HepG2 (cell line): Measurements from ENCODE around the gene HOXD4. TPM values are rescaled to one million over a fixed set of nuclear protein-coding genes. Genes with fewer than 3 reads are reported as not detected.

Source experiments
- CBX2 ChIP-seq, 2 experiments: fragments of 200-600 bp in 1 of 2; sonication (generic); formaldehyde crosslinking in 1 of 2; IDR thresholded peaks; 2 replicates each; pipeline versions ENCODE4 v1.7.0 to v1.8.1; 2018 to 2022; ENCODE audit warnings: low read depth in 2 of 2, low read length in 1 of 2, mild to moderate bottlenecking in 1 of 2, missing genetic modification reagents in 1 of 2
- CENPT ChIP-seq: sonication (generic); formaldehyde crosslinking; IDR thresholded peaks from 2 replicates; pipeline ENCODE4 v1.8.0; 2022; ENCODE audit warnings: low read depth, mild to moderate bottlenecking, moderate library complexity, missing genetic modification reagents
- KLF13 ChIP-seq: sonication (generic); formaldehyde crosslinking; IDR thresholded peaks from 2 replicates; pipeline ENCODE4 v1.4.0; 2020; ENCODE audit warnings: mild to moderate bottlenecking, missing genetic modification reagents
- MED1 ChIP-seq: sonication (generic); formaldehyde crosslinking; IDR thresholded peaks from 2 replicates; pipeline ENCODE4 v1.4.0; 2020; ENCODE audit warnings: missing genetic modification reagents
- POLR2AphosphoS5 ChIP-seq: IDR thresholded peaks from 2 replicates; pipeline ENCODE4 v1.6.1; 2012; ENCODE audit warnings: low read depth, low read length
- SOX13 ChIP-seq, 3 experiments: fragments of 450-650 bp in 1 of 3; sonication (generic) in 1 of 3; formaldehyde crosslinking in 1 of 3; IDR thresholded peaks in 2 of 3; conservative IDR thresholded peaks in 1 of 3; 2 replicates each; pipeline versions ENCODE4 v1.5.0 to v1.6.1; 2016 to 2020; ENCODE audit warnings: antibody characterized with exemption in 1 of 3, mild to moderate bottlenecking in 1 of 3, missing compliant biosample characterization in 1 of 3, missing genetic modification reagents in 1 of 3, moderate library complexity in 1 of 3
- SRSF4 ChIP-seq: fragments of 200-400 bp; formaldehyde crosslinking; IDR thresholded peaks from one replicate; pipeline ENCODE4 v1.6.1; 2018; ENCODE audit warnings: mild to moderate bottlenecking, low read depth, low read length, moderate library complexity; ENCODE audit not compliant: poor library complexity, severe bottlenecking
- ZNF264 ChIP-seq: sonication (generic); formaldehyde crosslinking; IDR thresholded peaks from 2 replicates; pipeline ENCODE4 v1.4.0; 2020; ENCODE audit warnings: missing genetic modification reagents
- ZNF382 ChIP-seq: sonication (generic); formaldehyde crosslinking; IDR thresholded peaks from 2 replicates; pipeline ENCODE4 v1.5.0; 2020; ENCODE audit warnings: missing genetic modification reagents, mild to moderate bottlenecking, borderline replicate concordance
- ZNF552 ChIP-seq: sonication (generic); formaldehyde crosslinking; IDR thresholded peaks from 2 replicates; pipeline ENCODE4 v1.9.0; 2022; ENCODE audit warnings: missing genetic modification reagents, mild to moderate bottlenecking, borderline replicate concordance
- polyA plus RNA-seq, 8 experiments: library from polyadenylated mRNA; depleted of rRNA in 3 of 8; stranded (reverse) in 7 of 8; unstranded in 1 of 8; fragments of >200 nt; fragmentation: Illumina TruSeq in 4 of 8; extraction: Trizol in 4 of 8; gene quantifications; 2 replicates each; pipeline versions ENCODE4 v1.2.1 to v1.2.3, GENCODE V29; 2011 to 2016; ENCODE audit warnings: low read depth in 4 of 8, missing spikeins in 1 of 8, mixed read lengths in 1 of 8; ENCODE audit not compliant: insufficient read depth in 1 of 8
- total RNA-seq, 5 experiments: library from RNA; depleted of rRNA; stranded (reverse); fragments of >200 nt; fragmentation: Illumina TruSeq; extraction: Trizol; gene quantifications; 2 replicates each; pipeline ENCODE4 v1.2.3, GENCODE V29; 2016; ENCODE audit warnings: low read depth in 1 of 5
- TF ChIP-seq, protein P1 (sequence below): sonication (generic); formaldehyde crosslinking; conservative IDR thresholded peaks from 2 replicates; pipeline ENCODE4 v1.4.0; 2020; ENCODE audit warnings: missing genetic modification reagents
- TF ChIP-seq, protein P2 (sequence below): sonication (generic); formaldehyde crosslinking; IDR thresholded peaks from 2 replicates; pipeline ENCODE4 v1.8.1; 2023; ENCODE audit warnings: missing genetic modification reagents, mild to moderate bottlenecking, borderline replicate concordance
- TF ChIP-seq, protein P3 (sequence below): IDR thresholded peaks from 2 replicates; pipeline ENCODE4 v1.6.1; 2018; ENCODE audit warnings: missing genetic modification reagents, mild to moderate bottlenecking, missing compliant biosample characterization
- TF ChIP-seq, protein P4 (sequence below): sonication (generic); formaldehyde crosslinking; IDR thresholded peaks from one replicate; pipeline ENCODE4 v1.5.1; 2020; ENCODE audit warnings: mild to moderate bottlenecking, missing genetic modification reagents; ENCODE audit errors: not compliant biosample characterization
- TF ChIP-seq, protein P5 (sequence below): sonication (generic); formaldehyde crosslinking; conservative IDR thresholded peaks from 2 replicates; pipeline ENCODE4 v1.8.1; 2023; ENCODE audit warnings: missing genetic modification reagents

Gene HOXD4
- total and polyA plus RNA-seq, 2 of the 13 experiments (the other 11 are each of a cell fraction or from before 2014, with no cell fraction given): not detected

DNA sequence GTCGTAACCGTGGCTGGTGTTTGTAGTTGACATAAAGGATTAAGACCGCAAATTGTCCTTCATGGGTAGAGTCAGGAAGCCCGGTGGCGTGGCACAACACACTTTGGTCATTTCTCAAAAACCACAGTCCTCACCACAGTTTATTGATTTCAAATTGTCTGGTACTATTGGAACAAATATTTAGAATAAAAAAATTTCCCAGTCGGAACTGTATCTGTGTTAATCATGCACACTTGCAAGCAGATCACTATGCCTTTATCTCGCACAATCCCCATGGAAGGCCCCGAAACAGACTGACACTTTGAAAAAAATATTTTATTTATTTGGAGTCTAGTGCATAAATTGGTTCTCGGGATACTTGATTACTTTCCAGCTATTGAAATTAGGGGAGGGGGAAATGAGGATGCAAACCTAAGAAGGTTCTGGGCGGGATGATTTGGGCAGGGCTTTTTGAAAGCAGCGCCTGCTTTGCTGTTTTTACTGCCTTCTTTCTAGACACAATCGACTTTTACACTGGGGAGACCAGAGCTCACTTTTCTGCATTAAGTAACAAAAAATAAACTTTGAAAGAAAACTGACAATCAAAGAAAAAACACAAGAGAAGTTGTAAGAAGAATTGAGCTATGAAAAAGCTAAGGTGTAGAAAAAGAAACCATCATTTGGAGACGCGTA lies 21.7 kb downstream of the HOXD4 start (continued):
- TF ChIP-seq, protein P1, sequence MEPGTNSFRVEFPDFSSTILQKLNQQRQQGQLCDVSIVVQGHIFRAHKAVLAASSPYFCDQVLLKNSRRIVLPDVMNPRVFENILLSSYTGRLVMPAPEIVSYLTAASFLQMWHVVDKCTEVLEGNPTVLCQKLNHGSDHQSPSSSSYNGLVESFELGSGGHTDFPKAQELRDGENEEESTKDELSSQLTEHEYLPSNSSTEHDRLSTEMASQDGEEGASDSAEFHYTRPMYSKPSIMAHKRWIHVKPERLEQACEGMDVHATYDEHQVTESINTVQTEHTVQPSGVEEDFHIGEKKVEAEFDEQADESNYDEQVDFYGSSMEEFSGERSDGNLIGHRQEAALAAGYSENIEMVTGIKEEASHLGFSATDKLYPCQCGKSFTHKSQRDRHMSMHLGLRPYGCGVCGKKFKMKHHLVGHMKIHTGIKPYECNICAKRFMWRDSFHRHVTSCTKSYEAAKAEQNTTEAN: peak; percentile 90; the same call in 1 of the 2 replicates
- TF ChIP-seq ZNF382 (CRISPR knock-in tag) (no peak), ZNF552 (CRISPR knock-in tag) (no peak; the same call in 1 of the 2 replicates), MED1 (CRISPR knock-in tag) (peak; percentile 93), ZNF264 (CRISPR knock-in tag) (peak; percentile 46; the same call in 1 of the 2 replicates), POLR2AphosphoS5 (no peak), KLF13 (no peak), CENPT (CRISPR knock-in tag) (no peak), CBX2 (IDR thresholded peaks at IDR 0.05; ENCODE audit: low read depth, low read length) (peak; percentile 38), CBX2 (CRISPR knock-in tag; IDR thresholded peaks at IDR 0.05; ENCODE audit: low read depth) (no peak), SRSF4 (no peak), SOX13 (IDR thresholded peaks at IDR 0.05) (peak; percentile 38; the same call in 1 of the 2 replicates), SOX13 (CRISPR knock-in tag; conservative IDR thresholded peaks at IDR 0.05 in 1 of 2, IDR thresholded peaks at IDR 0.05 in 1 of 2) (peak in 1 of 2 experiments; percentile 81; a peak in 2 of 4 replicates)
- TF ChIP-seq, protein P2, sequence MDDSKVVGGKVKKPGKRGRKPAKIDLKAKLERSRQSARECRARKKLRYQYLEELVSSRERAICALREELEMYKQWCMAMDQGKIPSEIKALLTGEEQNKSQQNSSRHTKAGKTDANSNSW (CRISPR knock-in tag): no peak
- TF ChIP-seq, protein P3, sequence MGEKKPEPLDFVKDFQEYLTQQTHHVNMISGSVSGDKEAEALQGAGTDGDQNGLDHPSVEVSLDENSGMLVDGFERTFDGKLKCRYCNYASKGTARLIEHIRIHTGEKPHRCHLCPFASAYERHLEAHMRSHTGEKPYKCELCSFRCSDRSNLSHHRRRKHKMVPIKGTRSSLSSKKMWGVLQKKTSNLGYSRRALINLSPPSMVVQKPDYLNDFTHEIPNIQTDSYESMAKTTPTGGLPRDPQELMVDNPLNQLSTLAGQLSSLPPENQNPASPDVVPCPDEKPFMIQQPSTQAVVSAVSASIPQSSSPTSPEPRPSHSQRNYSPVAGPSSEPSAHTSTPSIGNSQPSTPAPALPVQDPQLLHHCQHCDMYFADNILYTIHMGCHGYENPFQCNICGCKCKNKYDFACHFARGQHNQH (CRISPR knock-in tag): peak; percentile 77
- TF ChIP-seq, protein P4, sequence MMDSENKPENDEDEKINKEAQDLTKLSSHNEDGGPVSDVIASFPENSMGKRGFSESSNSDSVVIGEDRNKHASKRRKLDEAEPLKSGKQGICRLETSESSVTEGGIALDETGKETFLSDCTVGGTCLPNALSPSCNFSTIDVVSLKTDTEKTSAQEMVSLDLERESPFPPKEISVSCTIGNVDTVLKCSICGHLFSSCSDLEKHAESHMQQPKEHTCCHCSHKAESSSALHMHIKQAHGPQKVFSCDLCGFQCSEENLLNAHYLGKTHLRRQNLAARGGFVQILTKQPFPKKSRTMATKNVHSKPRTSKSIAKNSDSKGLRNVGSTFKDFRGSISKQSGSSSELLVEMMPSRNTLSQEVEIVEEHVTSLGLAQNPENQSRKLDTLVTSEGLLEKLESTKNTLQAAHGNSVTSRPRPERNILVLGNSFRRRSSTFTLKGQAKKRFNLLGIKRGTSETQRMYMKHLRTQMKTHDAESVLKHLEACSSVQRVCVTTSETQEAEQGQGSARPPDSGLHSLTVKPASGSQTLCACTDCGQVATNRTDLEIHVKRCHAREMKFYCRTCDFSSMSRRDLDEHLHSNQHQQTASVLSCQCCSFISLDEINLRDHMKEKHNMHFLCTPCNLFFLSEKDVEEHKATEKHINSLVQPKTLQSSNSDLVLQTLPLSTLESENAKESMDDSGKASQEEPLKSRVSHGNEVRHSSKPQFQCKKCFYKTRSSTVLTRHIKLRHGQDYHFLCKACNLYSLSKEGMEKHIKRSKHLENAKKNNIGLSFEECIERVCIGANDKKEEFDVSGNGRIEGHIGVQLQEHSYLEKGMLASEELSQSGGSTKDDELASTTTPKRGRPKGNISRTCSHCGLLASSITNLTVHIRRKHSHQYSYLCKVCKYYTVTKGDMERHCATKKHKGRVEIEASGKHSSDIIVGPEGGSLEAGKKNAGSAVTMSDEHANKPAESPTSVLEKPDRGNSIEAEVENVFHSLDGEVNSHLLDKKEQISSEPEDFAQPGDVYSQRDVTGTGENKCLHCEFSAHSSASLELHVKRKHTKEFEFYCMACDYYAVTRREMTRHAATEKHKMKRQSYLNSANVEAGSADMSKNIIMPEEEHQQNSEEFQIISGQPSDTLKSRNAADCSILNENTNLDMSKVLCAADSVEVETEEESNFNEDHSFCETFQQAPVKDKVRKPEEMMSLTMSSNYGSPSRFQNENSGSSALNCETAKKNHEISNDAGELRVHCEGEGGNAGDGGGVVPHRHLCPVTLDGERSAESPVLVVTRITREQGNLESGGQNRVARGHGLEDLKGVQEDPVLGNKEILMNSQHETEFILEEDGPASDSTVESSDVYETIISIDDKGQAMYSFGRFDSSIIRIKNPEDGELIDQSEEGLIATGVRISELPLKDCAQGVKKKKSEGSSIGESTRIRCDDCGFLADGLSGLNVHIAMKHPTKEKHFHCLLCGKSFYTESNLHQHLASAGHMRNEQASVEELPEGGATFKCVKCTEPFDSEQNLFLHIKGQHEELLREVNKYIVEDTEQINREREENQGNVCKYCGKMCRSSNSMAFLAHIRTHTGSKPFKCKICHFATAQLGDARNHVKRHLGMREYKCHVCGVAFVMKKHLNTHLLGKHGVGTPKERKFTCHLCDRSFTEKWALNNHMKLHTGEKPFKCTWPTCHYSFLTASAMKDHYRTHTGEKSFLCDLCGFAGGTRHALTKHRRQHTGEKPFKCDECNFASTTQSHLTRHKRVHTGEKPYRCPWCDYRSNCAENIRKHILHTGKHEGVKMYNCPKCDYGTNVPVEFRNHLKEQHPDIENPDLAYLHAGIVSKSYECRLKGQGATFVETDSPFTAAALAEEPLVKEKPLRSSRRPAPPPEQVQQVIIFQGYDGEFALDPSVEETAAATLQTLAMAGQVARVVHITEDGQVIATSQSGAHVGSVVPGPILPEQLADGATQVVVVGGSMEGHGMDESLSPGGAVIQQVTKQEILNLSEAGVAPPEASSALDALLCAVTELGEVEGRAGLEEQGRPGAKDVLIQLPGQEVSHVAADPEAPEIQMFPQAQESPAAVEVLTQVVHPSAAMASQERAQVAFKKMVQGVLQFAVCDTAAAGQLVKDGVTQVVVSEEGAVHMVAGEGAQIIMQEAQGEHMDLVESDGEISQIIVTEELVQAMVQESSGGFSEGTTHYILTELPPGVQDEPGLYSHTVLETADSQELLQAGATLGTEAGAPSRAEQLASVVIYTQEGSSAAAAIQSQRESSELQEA (CRISPR knock-in tag): no peak
- TF ChIP-seq, protein P5, sequence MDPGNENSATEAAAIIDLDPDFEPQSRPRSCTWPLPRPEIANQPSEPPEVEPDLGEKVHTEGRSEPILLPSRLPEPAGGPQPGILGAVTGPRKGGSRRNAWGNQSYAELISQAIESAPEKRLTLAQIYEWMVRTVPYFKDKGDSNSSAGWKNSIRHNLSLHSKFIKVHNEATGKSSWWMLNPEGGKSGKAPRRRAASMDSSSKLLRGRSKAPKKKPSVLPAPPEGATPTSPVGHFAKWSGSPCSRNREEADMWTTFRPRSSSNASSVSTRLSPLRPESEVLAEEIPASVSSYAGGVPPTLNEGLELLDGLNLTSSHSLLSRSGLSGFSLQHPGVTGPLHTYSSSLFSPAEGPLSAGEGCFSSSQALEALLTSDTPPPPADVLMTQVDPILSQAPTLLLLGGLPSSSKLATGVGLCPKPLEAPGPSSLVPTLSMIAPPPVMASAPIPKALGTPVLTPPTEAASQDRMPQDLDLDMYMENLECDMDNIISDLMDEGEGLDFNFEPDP (CRISPR knock-in tag): no peak
